ENCODE data around the gene CXCL5.

The CXCL5 gene

DNA sequence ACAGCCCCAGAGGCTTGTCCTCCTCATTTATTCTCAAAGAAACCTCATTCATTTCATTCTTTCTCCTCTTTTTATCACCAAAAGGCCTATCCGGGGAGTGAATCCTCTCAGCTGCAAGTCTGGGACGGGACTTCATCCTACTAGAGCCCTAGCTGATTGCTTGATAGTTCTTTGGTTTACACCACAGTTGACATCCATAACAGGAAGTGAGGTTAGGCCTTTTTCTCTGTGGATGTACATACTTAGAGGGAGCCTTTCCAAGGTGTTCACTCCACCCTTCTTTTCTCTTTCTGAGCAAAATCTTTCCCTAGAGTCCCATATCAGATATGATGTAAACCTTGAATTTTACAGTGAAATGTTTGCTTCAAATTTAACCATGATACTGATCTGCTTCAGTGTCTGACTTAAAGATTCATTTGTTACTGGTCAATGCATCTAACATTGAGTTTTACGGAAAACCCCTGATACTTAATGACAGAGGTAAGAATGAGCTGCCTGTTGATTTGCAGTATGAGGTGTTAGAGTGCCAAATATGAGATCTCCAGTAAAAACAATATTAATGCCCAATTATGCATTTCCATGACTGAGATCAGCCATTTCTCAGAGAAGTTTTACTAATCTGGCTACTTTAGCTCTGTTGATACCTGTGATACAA, 16.8 kb upstream of the CXCL5 start:
- TF ChIP-seq, protein P1, sequence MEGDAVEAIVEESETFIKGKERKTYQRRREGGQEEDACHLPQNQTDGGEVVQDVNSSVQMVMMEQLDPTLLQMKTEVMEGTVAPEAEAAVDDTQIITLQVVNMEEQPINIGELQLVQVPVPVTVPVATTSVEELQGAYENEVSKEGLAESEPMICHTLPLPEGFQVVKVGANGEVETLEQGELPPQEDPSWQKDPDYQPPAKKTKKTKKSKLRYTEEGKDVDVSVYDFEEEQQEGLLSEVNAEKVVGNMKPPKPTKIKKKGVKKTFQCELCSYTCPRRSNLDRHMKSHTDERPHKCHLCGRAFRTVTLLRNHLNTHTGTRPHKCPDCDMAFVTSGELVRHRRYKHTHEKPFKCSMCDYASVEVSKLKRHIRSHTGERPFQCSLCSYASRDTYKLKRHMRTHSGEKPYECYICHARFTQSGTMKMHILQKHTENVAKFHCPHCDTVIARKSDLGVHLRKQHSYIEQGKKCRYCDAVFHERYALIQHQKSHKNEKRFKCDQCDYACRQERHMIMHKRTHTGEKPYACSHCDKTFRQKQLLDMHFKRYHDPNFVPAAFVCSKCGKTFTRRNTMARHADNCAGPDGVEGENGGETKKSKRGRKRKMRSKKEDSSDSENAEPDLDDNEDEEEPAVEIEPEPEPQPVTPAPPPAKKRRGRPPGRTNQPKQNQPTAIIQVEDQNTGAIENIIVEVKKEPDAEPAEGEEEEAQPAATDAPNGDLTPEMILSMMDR (conservative IDR thresholded peaks at IDR 0.05) = no peak
- TF ChIP-seq ZFX (IDR thresholded peaks at IDR 0.05) = no peak
- H3K27ac ChIP-seq = no peak overlapping the region

DNA sequence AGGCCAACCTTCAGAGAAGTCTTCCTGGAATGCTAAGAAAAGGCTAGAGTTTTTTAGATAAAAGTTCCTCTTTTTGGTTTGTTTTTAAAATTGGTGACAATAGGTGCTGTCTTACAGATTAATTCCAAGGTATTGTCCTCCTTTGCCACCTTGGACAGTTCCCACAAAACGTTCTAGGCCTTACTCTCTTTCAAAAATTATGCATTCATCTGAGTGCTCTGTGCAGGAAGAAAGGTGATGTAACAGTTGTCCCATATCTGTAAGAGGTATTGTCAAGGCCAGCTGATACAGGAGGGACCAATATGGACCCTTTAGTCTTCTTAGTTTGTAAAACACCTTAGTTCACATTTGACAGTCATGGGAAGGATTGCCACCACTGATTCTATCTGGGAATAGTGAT, 15.9 kb upstream of the CXCL5 start:
- no peak for TF ChIP-seq ZFX (IDR thresholded peaks at IDR 0.05)
- TF ChIP-seq, protein P1 (conservative IDR thresholded peaks at IDR 0.05) = no peak

DNA sequence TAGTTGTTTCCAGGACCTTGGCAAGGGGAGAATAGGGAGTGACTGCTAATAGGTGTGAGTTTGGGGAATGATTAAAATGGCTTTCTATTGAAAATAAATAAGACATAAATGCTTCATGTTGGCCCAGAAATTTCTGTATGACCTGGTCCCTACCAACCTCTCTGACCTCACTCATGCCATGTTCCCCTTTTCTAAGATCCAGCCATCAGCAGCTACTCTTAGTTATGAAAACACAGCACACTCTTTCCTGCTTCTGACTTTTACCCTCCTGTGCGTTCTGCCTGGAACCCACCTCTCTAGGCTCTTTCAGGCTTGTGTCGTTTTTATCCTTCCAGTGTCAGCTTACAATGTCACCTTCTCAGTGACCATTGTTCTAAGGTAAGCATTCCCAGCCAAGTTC, 14.8 kb upstream of the CXCL5 start:
- TF ChIP-seq ZFX (IDR thresholded peaks at IDR 0.05) = no peak
- TF ChIP-seq, protein P1 (conservative IDR thresholded peaks at IDR 0.05) = no peak
- no peak overlapping the region for H3K27ac ChIP-seq

More for the DNA sequence above, 15.9 kb upstream of the CXCL5 start:
- H3K27ac ChIP-seq = no peak overlapping the region

DNA sequence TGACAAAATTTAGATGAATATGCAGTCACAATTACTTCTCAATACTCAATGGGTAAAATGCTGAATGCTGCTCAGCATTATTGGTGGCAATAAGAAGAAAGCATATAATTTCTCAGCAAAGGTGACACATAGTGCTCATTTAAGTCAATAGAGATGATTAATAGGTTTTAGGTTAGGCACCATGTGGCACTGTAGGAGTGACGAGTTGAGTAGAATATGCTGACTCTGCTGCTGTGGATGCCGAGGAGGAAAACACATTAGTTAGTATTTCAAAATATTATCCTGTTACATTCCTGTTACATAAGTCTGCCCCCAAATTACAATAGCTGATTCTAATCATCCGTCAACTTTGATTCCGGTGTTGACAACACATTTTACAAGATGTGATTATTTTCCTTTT, 13.7 kb upstream of the CXCL5 start:
- TF ChIP-seq, protein P1 (conservative IDR thresholded peaks at IDR 0.05) = no peak
- no peak for TF ChIP-seq ZFX (IDR thresholded peaks at IDR 0.05)

DNA sequence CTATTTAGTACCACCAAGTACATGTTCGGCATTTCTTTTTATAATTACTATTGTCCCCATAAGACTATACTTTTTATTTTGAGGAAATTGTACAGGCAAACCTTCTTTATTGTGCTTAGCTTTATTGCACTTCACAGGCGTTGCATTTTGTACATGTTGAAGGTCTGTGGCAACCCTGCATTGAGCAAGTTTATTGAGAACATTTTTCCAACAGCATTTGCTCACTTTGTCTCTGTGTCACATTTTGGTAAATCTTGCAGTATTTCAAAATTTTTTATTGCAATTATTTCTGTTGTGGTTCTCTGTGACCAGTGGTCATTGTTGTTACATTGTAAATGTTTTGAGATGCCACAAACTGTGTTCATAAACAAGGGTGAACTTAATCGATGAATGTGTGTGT, 10.8 kb upstream of the CXCL5 start:
- TF ChIP-seq, protein P1 (conservative IDR thresholded peaks at IDR 0.05) = no peak
- TF ChIP-seq ZFX (IDR thresholded peaks at IDR 0.05) = no peak

More for the DNA sequence above, 13.7 kb upstream of the CXCL5 start:
- no peak overlapping the region for H3K27ac ChIP-seq

DNA sequence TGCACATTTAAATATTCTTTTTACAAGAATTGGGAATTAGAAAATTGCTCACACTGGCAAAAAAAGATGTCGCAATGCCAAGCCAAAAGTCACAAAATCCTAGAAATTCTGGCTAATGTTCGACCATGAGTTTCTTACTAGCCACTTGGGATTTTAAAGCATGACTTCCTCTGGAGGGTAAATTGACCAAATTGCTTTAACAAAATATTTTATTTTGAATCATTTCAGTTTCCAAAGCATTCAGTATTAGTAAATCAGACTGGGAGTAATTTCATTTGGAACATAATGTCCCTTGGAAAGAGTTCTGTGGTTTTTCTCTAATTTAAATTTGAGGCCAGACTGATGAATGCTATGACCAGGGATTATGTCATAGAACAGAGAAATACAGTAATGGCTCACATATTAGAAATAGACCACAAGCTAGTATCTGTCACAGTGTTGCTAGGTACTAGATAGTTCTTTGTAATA, 7.6 kb upstream of the CXCL5 start:
- H3K27ac ChIP-seq = no peak overlapping the region
- TF ChIP-seq, protein P1 (conservative IDR thresholded peaks at IDR 0.05) = no peak
- TF ChIP-seq ZFX (IDR thresholded peaks at IDR 0.05) = no peak

More for the DNA sequence above, 10.8 kb upstream of the CXCL5 start:
- H3K27ac ChIP-seq = no peak overlapping the region

DNA sequence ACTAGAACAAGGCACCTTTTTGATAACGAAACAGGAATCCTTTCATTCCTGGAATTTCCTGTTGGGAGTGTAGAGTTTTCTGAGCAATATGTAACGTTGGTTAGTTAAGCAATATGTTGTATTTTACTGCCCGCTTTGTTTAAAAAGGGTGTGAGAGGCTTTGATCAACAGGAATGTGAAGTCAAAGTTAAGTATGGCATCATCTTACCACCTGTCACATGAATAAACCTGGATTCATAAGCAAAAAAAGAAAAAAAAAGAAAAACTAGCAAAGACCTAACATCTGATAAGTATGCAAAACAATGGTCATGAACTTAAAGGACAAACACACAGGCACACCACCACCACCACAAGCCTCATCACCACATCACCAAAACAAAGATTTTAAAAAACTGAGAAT, 7.1 kb upstream of the CXCL5 start:
- no peak for TF ChIP-seq ZFX (IDR thresholded peaks at IDR 0.05)
- TF ChIP-seq, protein P1 (conservative IDR thresholded peaks at IDR 0.05) = no peak
- no peak overlapping the region for H3K27ac ChIP-seq

Data from C4-2B (cell line).